ENCODE data around the gene NRL. TPM values are rescaled to one million over a fixed set of nuclear protein-coding genes. Genes with fewer than 3 reads are reported as not detected.

The NRL gene
- total and polyA plus RNA-seq, 5 donors, result 0.79 to 2.9 (median 2.6) TPM

Small RNAs within 50 kb of the gene (microRNA-seq; reads per million reads assigned to microRNA genes)
- 0 reads per million in 2 donors for gene MIR7703

Other genes with a start within 250 kb of the NRL start
- gene DHRS4, start 161.2 kb downstream of the NRL start, total RNA-seq, result 10 to 100 TPM; 19.9 to 27.9 (median 26.0) TPM
- 52.7 TPM for gene DHRS4, start 161.2 kb downstream of the NRL start, polyA plus RNA-seq
- 10 to 100 TPM; 15.5 to 23.6 (median 20.5) TPM for gene DHRS4L2, start 126.0 kb downstream of the NRL start, total RNA-seq
- 44.2 TPM for gene DHRS4L2, start 126.0 kb downstream of the NRL start, polyA plus RNA-seq
- gene CARMIL3, start 62.9 kb downstream of the NRL start, total RNA-seq, result under 1 TPM; 0.17 to 0.45 (median 0.17) TPM
- 0.18 TPM for gene CARMIL3, start 62.9 kb downstream of the NRL start, polyA plus RNA-seq
- under 1 TPM in 1 of 4 donors, not detected in 3; 0.14 TPM for gene CPNE6, start 43.4 kb downstream of the NRL start, total RNA-seq
- 0.16 TPM for gene CPNE6, start 43.4 kb downstream of the NRL start, polyA plus RNA-seq
- gene PCK2, start 20.6 kb downstream of the NRL start, total RNA-seq, result 10 to 100 TPM in 1 of 4 donors, 1 to 10 TPM in 3; 4.0 to 11.0 (median 5.3) TPM
- 3.5 TPM for gene PCK2, start 20.6 kb downstream of the NRL start, polyA plus RNA-seq
- gene DCAF11, start 172 bp downstream of the NRL start, total RNA-seq, result 10 to 100 TPM; 50.6 to 70.7 (median 62.6) TPM
- gene DCAF11, start 172 bp downstream of the NRL start, polyA plus RNA-seq, result 33.1 TPM
- 100 to 1,000 TPM in 3 of 4 donors, 10 to 100 TPM in 1; 87.4 to 178 (median 134) TPM for gene FITM1, start 15.7 kb upstream of the NRL start, total RNA-seq
- gene FITM1, start 15.7 kb upstream of the NRL start, polyA plus RNA-seq, result 224 TPM
- 100 to 1,000 TPM in 3 of 4 donors, 10 to 100 TPM in 1; 99.8 to 112 (median 103) TPM for gene PSME1, start 21.2 kb upstream of the NRL start, total RNA-seq
- gene PSME1, start 21.2 kb upstream of the NRL start, polyA plus RNA-seq, result 141 TPM
- gene EMC9, start 26.6 kb upstream of the NRL start, total RNA-seq, result 10 to 100 TPM; 17.2 to 18.9 (median 18.1) TPM
- 21.2 TPM for gene EMC9, start 26.6 kb upstream of the NRL start, polyA plus RNA-seq
- 10 to 100 TPM; 62.7 to 90.6 (median 67.6) TPM for gene PSME2, start 31.7 kb upstream of the NRL start, total RNA-seq
- 102 TPM for gene PSME2, start 31.7 kb upstream of the NRL start, polyA plus RNA-seq
- 10 to 100 TPM; 29.2 to 48.4 (median 42.6) TPM for gene RNF31, start 32.5 kb upstream of the NRL start, total RNA-seq
- 27.6 TPM for gene RNF31, start 32.5 kb upstream of the NRL start, polyA plus RNA-seq
- gene IRF9, start 46.3 kb upstream of the NRL start, total RNA-seq, result 100 to 1,000 TPM in 1 of 4 donors, 10 to 100 TPM in 3; 47.5 to 103 (median 59.0) TPM
- gene IRF9, start 46.3 kb upstream of the NRL start, polyA plus RNA-seq, result 44.5 TPM
- 1 to 10 TPM; 1.9 to 5.8 (median 3.2) TPM for gene REC8, start 57.1 kb upstream of the NRL start, total RNA-seq
- gene REC8, start 57.1 kb upstream of the NRL start, polyA plus RNA-seq, result 4.1 TPM
- 10 to 100 TPM; 10.2 to 22.5 (median 12.1) TPM for gene IPO4, start 73.9 kb upstream of the NRL start, total RNA-seq
- 4.1 TPM for gene IPO4, start 73.9 kb upstream of the NRL start, polyA plus RNA-seq
- gene TM9SF1, start 80.5 kb upstream of the NRL start, total RNA-seq, result 10 to 100 TPM; 26.4 to 37.6 (median 30.4) TPM
- gene TM9SF1, start 80.5 kb upstream of the NRL start, polyA plus RNA-seq, result 14.8 TPM
- gene TSSK4, start 90.7 kb upstream of the NRL start, total RNA-seq, result under 1 TPM in 2 of 4 donors, not detected in 2; 0.18 to 0.37 TPM
- not detected for gene TSSK4, start 90.7 kb upstream of the NRL start, polyA plus RNA-seq
- 10 to 100 TPM; 35.2 to 49.3 (median 39.5) TPM for gene CHMP4A, start 98.5 kb upstream of the NRL start, total RNA-seq
- 56.3 TPM for gene CHMP4A, start 98.5 kb upstream of the NRL start, polyA plus RNA-seq
- gene MDP1, start 101.1 kb upstream of the NRL start, total RNA-seq, result 10 to 100 TPM; 15.7 to 21.8 (median 18.8) TPM
- gene MDP1, start 101.1 kb upstream of the NRL start, polyA plus RNA-seq, result 26.8 TPM
- 100 to 1,000 TPM; 167 to 190 (median 183) TPM for gene NEDD8, start 117.4 kb upstream of the NRL start, total RNA-seq
- gene NEDD8, start 117.4 kb upstream of the NRL start, polyA plus RNA-seq, result 302 TPM
- 10 to 100 TPM; 32.4 to 45.4 (median 34.6) TPM for gene GMPR2, start 118.0 kb upstream of the NRL start, total RNA-seq
- 30.3 TPM for gene GMPR2, start 118.0 kb upstream of the NRL start, polyA plus RNA-seq
- 10 to 100 TPM; 38.9 to 45.9 (median 45.3) TPM for gene TINF2, start 127.7 kb upstream of the NRL start, total RNA-seq
- 23.0 TPM for gene TINF2, start 127.7 kb upstream of the NRL start, polyA plus RNA-seq
- 1 to 10 TPM in 1 of 4 donors, under 1 TPM in 3; 0.36 to 2.0 (median 0.58) TPM for gene TGM1, start 148.2 kb upstream of the NRL start, total RNA-seq
- 0.16 TPM for gene TGM1, start 148.2 kb upstream of the NRL start, polyA plus RNA-seq
- gene RABGGTA, start 156.6 kb upstream of the NRL start, total RNA-seq, result 10 to 100 TPM; 18.1 to 21.4 (median 20.8) TPM
- gene RABGGTA, start 156.6 kb upstream of the NRL start, polyA plus RNA-seq, result 20.7 TPM
- gene DHRS1, start 184.8 kb upstream of the NRL start, total RNA-seq, result 10 to 100 TPM in 2 of 4 donors, 1 to 10 TPM in 2; 5.9 to 12.0 (median 10.4) TPM
- gene DHRS1, start 184.8 kb upstream of the NRL start, polyA plus RNA-seq, result 7.2 TPM
- gene NOP9, start 184.9 kb upstream of the NRL start, total RNA-seq, result 10 to 100 TPM; 19.2 to 20.3 (median 19.6) TPM
- 9.6 TPM for gene NOP9, start 184.9 kb upstream of the NRL start, polyA plus RNA-seq
- 1 to 10 TPM; 5.8 to 8.5 (median 6.9) TPM for gene CIDEB, start 193.0 kb upstream of the NRL start, total RNA-seq
- gene CIDEB, start 193.0 kb upstream of the NRL start, polyA plus RNA-seq, result 3.6 TPM
- gene LTB4R2, start 195.2 kb upstream of the NRL start, total RNA-seq, result 1 to 10 TPM; 1.2 to 2.1 (median 1.4) TPM
- gene LTB4R2, start 195.2 kb upstream of the NRL start, polyA plus RNA-seq, result 0.66 TPM
- 1 to 10 TPM; 2.2 to 3.1 (median 2.4) TPM for gene LTB4R, start 196.6 kb upstream of the NRL start, total RNA-seq
- gene LTB4R, start 196.6 kb upstream of the NRL start, polyA plus RNA-seq, result 1.6 TPM
- gene ADCY4, start 220.1 kb upstream of the NRL start, total RNA-seq, result 10 to 100 TPM; 24.1 to 45.3 (median 32.8) TPM
- 33.4 TPM for gene ADCY4, start 220.1 kb upstream of the NRL start, polyA plus RNA-seq
- 1 to 10 TPM; 2.9 to 7.0 (median 6.4) TPM for gene RIPK3, start 225.0 kb upstream of the NRL start, total RNA-seq
- 3.8 TPM for gene RIPK3, start 225.0 kb upstream of the NRL start, polyA plus RNA-seq